GM19099 (cell line): ENCODE results near the gene METTL15.

Source experiments
- POLR2A ChIP-seq: IDR thresholded peaks from 3 replicates; pipeline ENCODE4 v1.6.1; 2011; ENCODE audit warnings: low read depth; ENCODE audit not compliant: insufficient read length; ENCODE audit errors: extremely low read depth

The METTL15 gene

DNA sequence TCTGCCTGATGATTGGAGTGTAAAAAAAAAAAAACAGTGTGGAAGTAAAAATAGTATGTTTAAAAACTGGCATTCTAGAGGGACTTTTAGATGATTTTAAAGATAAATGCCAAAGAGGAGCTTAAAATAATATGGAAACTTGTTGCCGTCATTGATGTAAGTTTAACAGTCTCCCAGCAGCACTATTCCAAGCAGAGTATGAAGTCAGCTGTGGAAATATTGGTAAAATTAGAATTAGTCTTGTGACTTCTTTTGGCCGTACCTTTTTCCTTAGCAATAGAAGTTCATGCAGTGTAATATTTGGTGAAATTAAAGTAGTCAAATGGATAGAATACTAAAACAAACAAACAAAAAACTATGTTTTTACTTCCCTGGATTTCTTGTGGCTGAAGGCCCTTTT lies 134.9 kb downstream of the METTL15 start:
- no peak for TF ChIP-seq POLR2A

DNA sequence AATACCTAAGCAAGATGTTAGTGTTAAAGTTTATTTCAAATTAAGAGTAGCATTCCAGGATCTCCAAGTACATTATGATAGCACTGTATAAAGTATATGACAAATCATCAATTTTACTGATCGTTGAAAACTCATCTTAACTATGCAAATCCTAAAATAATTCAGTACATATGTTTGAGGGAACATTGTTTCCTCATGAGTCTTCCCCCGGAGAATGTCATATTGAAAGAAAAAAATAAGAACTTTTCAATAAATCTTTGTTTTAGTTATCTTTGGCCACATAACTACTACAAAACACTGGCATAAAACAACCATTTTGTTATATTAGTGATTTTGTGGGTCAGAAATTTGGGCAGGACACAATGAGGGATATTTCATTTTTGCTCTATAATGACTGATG lies 135.4 kb downstream of the METTL15 start:
- no peak for TF ChIP-seq POLR2A

DNA sequence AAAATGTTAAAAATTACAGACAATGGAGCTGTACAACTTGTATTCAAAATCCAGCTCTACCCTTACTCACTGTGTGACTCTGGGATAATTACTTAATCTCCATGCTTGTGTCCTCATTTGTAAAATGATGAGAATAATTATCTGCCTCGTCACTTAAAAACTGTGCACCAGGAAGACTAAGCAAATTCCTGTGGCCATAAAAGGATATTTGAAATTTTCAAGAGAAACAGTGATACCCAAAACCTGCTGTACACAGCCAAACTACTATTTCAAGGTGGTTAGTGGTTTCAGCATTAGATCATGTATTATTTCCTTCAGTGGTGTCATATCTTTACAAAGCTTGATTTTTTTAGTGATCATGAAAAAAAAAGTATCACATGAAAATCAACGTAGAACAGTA lies 136.9 kb downstream of the METTL15 start:
- TF ChIP-seq POLR2A, result no peak

DNA sequence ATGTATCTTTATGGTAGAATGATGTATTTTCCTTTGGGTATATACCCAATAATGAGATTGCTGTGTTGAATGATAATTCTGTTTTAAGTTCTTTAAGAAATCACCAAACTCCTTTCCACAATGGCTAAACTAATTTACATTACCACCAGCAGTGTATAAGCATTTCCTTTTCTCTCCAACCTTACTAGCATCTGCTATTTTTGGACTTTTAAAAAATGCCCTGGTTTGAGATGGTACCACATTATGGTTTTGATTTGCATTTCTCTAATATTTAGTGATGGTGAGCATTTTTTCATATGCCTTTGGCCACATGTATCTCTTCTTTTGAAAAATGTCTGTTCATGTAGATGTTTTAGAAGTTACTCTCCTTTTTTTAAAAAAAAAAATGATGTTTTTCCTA lies 142.0 kb downstream of the METTL15 start:
- TF ChIP-seq POLR2A, result no peak

DNA sequence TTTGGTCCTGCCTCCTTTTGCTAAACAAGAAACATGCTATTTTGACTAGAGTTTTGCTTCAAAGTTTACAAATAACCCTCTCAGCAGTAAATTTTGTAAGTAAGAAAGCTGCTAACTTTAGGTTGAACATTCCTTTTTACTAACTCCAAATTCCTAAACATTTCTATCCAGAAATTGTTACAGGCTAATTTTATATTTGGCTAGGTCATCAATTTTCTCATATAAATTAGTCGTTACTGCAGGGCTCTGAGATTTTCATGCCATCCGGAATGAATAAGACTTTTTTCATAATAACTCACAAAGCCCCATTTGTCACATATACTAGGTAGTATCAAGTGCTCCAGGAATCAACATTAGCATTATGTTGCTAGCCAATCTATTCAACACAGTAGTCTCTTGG lies 143.1 kb downstream of the METTL15 start:
- TF ChIP-seq POLR2A, result no peak

DNA sequence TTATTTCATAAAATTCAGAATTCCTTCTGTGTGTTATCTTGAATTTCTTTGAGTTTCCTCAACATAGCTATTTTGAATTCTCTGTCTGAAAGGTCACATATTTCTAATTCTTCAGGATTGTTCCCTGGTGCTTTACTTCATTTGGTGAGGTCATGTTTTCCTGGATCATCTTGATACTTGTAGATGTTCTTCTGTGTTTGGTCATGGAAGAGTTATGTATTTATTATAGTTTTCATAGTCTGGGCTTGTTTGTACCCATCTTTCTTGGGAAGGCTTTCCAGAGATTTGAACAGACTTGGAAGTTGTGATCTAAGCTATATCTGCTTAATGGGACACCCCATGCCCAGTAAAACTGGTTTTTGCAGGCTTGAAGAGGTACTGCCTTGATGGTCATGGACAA lies 149.6 kb downstream of the METTL15 start:
- TF ChIP-seq POLR2A, result no peak

DNA sequence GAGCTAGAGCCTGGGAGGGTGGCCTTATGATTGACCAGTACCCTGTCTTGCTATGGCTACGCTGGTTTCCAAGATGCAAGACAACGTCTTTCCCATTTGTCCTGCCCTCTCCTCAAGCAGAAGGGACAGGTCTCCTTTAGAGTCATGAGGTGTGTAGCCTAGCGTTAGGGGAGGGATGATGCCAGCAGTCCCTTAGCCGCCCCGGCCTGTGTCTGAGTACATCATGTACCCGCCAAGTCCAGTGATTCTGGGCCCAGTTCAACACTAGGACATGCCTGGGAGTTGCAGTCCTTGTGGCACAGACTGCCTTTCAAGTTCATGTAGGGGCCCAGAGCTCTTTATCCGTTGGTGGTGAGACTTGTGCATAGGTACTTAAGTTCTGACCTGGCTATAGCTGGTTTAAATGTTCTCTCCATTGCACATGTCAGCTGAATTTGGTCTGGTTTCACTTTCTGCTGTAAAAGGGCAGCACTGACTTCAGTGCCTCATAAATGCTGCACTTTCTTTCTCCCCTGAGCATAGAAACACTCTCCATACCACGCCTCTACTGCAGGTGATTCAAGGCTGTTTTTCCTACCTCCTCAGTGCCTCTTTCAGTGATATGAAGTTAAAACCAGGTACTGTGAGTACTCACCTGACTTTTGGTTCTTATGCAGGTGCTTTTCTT lies 151.1 kb downstream of the METTL15 start:
- no peak for TF ChIP-seq POLR2A

DNA sequence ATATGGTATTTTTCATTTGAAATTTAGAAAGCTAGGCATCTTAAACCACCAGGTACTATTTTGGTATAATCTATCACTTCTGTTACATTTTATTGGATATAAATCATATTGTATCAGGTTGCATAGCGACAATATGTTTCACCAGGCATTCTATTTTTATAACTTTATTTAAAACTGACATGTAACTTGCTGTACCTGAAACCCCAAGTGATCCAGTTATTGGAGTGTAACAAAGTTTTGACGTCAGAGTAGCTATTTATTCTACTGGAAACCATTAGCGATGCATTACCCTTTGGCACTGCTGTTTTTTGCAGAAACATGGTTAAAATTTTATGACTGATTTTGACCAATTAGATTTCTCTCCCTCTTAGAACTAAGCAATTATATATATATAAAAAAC lies 160.7 kb downstream of the METTL15 start:
- TF ChIP-seq POLR2A, result no peak

DNA sequence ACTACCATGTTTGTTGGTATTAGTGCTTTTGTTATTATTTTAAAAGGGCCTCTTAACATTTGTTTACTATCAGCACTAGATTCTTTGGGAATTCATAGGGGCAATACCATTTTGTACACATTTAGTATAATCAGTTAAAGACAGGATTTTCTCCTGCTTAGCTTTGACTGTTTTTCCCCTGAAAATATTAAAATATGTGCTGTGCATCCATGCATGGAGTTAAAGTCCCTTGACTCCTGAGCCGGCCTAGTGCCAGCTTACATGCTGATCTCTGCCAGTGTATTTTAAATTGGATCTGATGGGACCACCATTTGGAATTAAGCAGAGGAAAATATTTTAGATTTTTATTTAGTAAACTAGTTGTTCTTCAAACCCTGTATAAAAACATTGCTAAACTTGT lies 161.4 kb downstream of the METTL15 start:
- no peak for TF ChIP-seq POLR2A

DNA sequence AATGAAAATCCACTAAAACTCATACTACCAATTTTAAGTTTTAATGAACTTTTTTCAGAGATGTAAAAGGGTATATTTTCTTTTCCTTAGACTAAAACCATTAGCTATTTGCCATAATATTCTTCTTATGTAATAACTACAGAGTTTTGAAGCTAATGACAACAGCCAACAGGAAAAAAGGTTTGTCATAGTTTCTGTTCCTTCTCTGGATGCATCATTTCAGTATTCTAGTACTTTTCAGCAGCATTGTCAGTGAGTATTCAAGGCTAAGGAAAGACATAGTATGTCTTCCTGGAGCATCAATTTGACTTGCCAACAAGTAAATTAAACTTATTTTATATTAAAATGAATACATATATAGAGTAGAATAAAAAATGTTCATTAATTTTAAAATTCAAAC lies 166.0 kb downstream of the METTL15 start:
- no peak for TF ChIP-seq POLR2A

DNA sequence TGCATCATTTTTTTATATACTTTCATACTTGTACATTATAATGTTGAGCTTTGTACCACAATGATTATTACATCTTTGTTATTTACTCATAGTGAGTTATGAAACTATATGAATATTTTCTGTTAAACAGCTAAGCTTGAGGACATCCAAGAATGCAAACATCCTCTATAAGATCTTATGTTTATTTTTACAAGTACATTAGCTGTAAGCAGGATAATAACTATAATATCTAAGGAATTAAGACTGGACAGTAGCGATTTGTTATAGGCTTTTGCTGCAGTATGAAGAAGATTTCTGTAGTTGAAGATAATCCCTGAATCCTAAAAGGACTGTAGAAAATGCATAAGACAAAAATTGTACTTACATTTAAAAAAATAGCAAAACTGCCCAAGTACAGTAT lies 176.0 kb downstream of the METTL15 start:
- no peak for TF ChIP-seq POLR2A

DNA sequence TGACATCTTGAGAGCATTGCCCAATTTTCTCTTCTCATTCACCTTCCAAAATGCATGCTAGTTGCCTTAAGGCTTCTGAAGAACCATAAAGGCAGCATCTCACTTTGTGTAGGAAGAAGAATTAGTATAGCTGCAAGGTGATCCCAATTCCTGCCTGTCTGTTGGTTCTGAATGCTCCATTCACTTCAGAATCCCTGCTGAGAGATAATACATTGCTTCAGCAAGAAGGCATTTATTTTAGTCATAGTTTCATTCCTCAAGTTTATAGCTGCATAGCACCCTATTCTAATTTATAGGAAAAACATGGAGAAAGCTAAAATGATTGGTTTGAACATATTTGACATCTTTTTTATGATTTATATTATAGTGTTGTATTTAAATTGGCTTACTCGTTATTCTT lies 181.3 kb downstream of the METTL15 start:
- no peak for TF ChIP-seq POLR2A

DNA sequence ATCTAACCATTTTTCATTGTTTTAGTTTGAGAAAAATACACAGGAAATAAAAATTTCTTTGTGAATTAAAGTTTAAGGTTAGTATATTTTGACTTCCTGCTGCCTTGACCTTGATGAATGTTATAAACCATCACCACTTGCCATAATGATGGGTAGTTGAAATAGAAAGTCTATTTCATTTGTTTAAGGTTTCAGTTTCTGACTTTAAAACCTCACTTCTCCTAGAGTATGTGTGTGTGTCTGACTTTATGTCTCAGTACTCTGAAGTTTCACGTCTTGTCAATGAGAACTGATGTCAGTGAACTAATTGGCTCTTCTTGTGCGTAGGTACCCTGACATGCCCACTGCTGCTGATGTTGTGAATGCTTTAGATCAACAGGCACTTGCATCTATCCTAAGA lies 188.2 kb downstream of the METTL15 start:
- TF ChIP-seq POLR2A, result no peak

DNA sequence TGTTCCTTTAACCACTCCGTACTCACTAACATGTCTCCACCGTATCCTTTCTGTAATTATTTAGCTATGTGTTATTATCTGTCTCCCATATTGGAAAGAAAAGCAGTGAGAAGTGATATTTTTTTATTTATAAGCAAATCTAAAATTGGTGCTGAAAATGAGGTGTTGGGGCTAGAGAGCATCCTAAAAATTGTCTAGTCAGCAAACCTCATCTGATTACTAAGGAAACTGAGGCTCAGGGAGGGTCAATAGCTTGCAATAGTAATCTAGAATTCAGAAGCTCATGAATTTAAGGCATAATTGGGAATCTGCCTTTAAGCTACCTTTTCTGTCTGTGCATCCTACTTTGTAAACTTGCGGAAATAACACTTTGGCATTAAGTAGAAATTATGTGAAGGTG lies 190.0 kb downstream of the METTL15 start:
- TF ChIP-seq POLR2A, result no peak

DNA sequence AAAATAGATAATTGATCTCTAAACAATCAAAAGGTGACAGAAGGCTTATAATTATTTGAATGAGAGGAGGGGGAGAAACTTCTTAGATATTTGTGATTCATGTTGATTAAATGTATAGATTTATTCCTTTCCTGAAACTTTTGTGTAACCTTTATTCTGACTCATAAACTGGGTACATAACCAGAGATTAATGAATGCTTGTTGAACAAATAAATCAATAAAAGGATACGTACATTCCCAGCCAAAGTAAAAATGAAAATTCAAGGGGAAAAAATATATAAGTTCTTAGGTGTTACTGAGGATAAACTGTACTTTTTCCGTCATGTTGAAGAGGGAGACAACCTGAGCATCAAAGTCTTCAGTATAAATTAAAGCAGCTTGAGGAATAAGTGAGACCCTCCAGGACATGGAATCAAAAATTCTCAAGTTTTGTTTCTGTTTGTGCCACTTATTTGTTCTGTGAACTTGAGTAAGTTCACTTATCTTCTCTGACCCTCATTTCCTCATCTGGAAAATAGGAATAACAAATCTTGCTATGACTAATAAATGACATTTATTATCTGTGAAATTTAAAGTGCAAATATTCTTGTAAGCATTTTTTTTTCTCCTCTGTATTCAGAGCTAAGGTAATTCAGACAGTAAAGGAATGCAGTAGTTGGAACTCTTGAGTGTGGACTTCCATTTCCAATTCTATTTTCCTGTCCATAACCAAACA lies 195.4 kb downstream of the METTL15 start:
- TF ChIP-seq POLR2A, result no peak

DNA sequence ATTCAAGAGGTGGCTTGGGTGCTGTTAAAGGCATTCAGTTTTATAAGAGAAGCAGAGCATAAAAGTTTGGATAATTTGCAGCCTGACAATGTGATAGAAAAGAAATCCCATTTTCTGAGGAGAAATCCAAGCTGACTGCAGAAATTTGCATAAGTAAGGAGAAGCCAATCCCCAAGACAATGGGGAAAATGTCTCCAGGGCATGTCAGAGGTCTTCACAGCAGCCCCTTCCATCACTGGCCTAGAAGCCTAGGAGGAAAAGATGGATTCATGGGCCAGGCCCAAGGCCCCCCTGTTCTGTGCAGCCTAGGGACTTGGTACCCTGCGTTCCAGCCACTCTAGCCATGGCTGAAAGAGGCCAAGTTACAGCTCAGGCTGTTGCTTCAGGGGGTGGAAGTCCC lies 207.3 kb downstream of the METTL15 start:
- no peak for TF ChIP-seq POLR2A

DNA sequence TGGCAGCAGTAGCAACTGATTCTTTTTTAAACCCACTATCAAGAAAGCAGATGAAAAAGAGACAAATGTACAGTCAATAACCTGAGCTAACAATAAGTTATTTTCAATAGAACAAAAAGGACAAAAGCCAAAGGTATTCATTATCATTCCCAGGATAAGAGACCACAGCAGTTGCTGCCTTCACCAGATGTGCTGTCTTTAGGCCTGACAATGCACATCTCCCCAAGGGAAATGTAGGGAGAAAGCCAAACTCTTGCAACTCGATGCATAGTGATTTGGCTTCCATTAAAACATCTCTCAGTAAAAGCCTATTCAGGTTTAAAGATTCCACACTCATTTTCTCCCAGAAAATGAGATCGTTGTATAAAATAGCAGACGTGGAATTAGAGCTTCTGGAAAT lies 210.7 kb downstream of the METTL15 start:
- no peak for TF ChIP-seq POLR2A

DNA sequence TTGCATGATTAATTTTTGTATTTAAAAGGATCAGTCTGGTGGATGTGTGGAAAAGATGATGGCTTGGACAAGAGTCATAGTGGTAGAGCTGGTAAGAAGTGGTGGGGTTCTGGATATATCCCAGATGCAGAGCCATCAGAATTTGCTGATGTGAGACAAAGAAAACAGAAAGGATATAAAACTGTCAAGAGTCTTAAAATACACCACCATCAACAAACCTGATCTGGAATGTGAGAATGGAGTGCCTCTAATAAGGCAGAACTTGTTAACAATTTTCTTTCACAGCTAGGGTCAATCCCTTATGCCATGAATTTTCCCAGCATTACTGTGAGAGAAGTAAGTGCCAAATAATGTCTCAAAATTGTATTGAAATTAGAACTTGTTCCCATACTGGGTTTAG lies 215.4 kb downstream of the METTL15 start:
- TF ChIP-seq POLR2A, result no peak

DNA sequence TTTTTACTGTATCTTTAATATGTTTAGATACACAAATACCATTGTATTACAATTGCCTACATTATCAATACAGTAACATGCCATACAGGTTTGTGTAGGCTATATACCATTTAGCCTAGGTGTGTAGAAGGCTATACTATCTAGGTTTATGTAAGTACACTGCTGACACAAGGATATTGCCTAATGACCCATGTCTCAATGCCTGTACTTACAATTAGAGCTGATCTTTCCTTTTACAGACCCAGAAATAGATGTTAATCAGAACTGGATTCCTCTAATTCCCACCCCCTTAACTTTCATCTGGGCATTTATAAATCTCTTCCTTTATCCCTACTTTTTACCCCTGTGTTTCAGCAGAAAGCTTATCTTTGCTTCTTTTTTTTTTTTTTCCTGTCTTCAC lies 229.5 kb downstream of the METTL15 start:
- no peak for TF ChIP-seq POLR2A
